ENCODE measurements around the gene ZNF610. TPM values are rescaled to one million over a fixed set of nuclear protein-coding genes. Genes with fewer than 3 reads are reported as not detected.

ZNF610 gene
- total and polyA plus RNA-seq, 8 donors: 0.45 to 2.6 (median 1.4) TPM; not detected in 3

GRCh38 chr19:52345162-52345561 is 9.1 kb downstream of the ZNF610 start:
- no peak overlapping the region for H3K27ac ChIP-seq
- H3K9me3 ChIP-seq: peaks cover 0 to 69% (median 31%) of the 10 kb centered on the region in 4 donors
- no peaks in the 10 kb centered on the region for H3K4me1 ChIP-seq
- peaks cover 4 to 34% (median 29%) of the 10 kb centered on the region in 4 donors for H3K36me3 ChIP-seq
- H3K27me3 ChIP-seq: no peaks in the 10 kb centered on the region
- no peak for DNase-seq
- WGBS, 5 donors: 81 to 89% (median 86%) methylated on average over 6 of the region's 6 CpGs
- no peak overlapping the region for H3K4me3 ChIP-seq
- intact Hi-C loops (cut with DNase I; ENCODE audit: low total_unique reads): no loop called here
- no peak for TF ChIP-seq EP300 (IDR thresholded peaks at IDR 0.05)
- no peak for TF ChIP-seq POLR2AphosphoS5 (IDR thresholded peaks at IDR 0.05)
- TF ChIP-seq CTCF (IDR thresholded peaks at IDR 0.05): no peak
- TF ChIP-seq POLR2A (IDR thresholded peaks at IDR 0.05): no peak

GRCh38 chr19:52351512-52351911 is 15.5 kb downstream of the ZNF610 start:
- WGBS, 5 donors: 75 to 81% (median 80%) methylated on average over 7 to 9 of the region's 9 CpGs
- no peaks in the 10 kb centered on the region for H3K4me1 ChIP-seq
- peaks cover 0 to 89% (median 41%) of the 10 kb centered on the region in 4 donors for H3K9me3 ChIP-seq
- no peaks in the 10 kb centered on the region for H3K27me3 ChIP-seq
- TF ChIP-seq CTCF (IDR thresholded peaks at IDR 0.05): no peak
- no peak overlapping the region for H3K27ac ChIP-seq
- H3K4me3 ChIP-seq: no peak overlapping the region
- intact Hi-C loops (cut with DNase I; ENCODE audit: low total_unique reads): no loop called here
- no peak for DNase-seq
- peaks cover 24 to 91% (median 84%) of the 10 kb centered on the region in 4 donors for H3K36me3 ChIP-seq

- peaks cover 38 to 86% (median 66%) of the 10 kb centered on the region in 4 donors for H3K9me3 ChIP-seq
- TF ChIP-seq EP300 (IDR thresholded peaks at IDR 0.05): no peak
- no peak for TF ChIP-seq POLR2A (IDR thresholded peaks at IDR 0.05)
- no peak for TF ChIP-seq CTCF (IDR thresholded peaks at IDR 0.05)
- no peak for TF ChIP-seq POLR2AphosphoS5 (IDR thresholded peaks at IDR 0.05)
These were observed 30.4 kb downstream of the ZNF610 start for GRCh38 chr19:52366414-52366824.

GRCh38 chr19:52369559-52370340 is 33.7 kb downstream of the ZNF610 start, which contains the start of gene ZNF880:
Gene ZNF880 (plus strand): TSS chr19:52369923. CDS start chr19:52369966, 43 bp downstream.
- peak in 1 of 7 experiments; percentile 14 for TF ChIP-seq CTCF (IDR thresholded peaks at IDR 0.05)
- no peak for TF ChIP-seq EP300 (IDR thresholded peaks at IDR 0.05)
- no peak for TF ChIP-seq POLR2A (IDR thresholded peaks at IDR 0.05)
- TF ChIP-seq POLR2AphosphoS5 (IDR thresholded peaks at IDR 0.05): peak; percentile 74 to 93 (median 87)
- H3K9me3 ChIP-seq: peaks cover 29 to 86% (median 55%) of the 10 kb centered on the region in 4 donors
- H3K27ac ChIP-seq: peak within 1 kb of the TSS; percentile 76 to 96 (median 92)
- peaks cover 28 to 57% (median 46%) of the 10 kb centered on the region in 4 donors for H3K36me3 ChIP-seq
- 2 to 3% (median 2%) methylated on average over 35 to 52 of the region's 52 CpGs for WGBS, 5 donors
- H3K27me3 ChIP-seq: no peaks in the 10 kb centered on the region
- peaks cover 6 to 11% (median 9%) of the 10 kb centered on the region in 4 donors for H3K4me1 ChIP-seq
- peak within 1 kb of the TSS; percentile 60 to 73 (median 64) for H3K4me3 ChIP-seq
- intact Hi-C loops (cut with DNase I; ENCODE audit: low total_unique reads): no loop called here
- peak; percentile 92 to 98 for DNase-seq

More at GRCh38 chr19:52366414-52366824, 30.4 kb downstream of the ZNF610 start:
- Histone ChIP-seq H3K27ac (no peak overlapping the region), H3K36me3 (peaks cover 10 to 59% (median 40%) of the 10 kb centered on the region in 4 donors), H3K27me3 (no peaks in the 10 kb centered on the region), H3K4me1 (peaks cover 6 to 11% (median 9%) of the 10 kb centered on the region in 4 donors), H3K4me3 (no peak overlapping the region)
- intact Hi-C loops (cut with DNase I; ENCODE audit: low total_unique reads): no loop called here
- WGBS, 5 donors: 94 to 98% (median 98%) methylated on average over 8 of the region's 8 CpGs
- no peak for DNase-seq
